ENCODE data around the gene FAM185A. TPM values are rescaled to one million over a fixed set of nuclear protein-coding genes. Genes with fewer than 3 reads are reported as not detected.

FAM185A gene
- total RNA-seq, 4 donors from 2014 or later = 12.4 to 41.9 (median 16.9) TPM

- Histone ChIP-seq H3K27me3 (no peaks in the 10 kb centered on the region), H3K4me3 (no peak overlapping the region), H3K4me1 (no peaks in the 10 kb centered on the region), H3K9me3 (no peaks in the 10 kb centered on the region), H3K36me3 (peaks cover 7% of the 10 kb centered on the region), H3K27ac (no peak overlapping the region)
- TF ChIP-seq POLR2AphosphoS5 (IDR thresholded peaks at IDR 0.05) (no peak), EP300 (IDR thresholded peaks at IDR 0.05) (no peak), CTCF (IDR thresholded peaks at IDR 0.05) (no peak), POLR2A (IDR thresholded peaks at IDR 0.05) (no peak)
- DNase-seq (ENCODE audit: low spot score in 2 of 2) = no peak
- WGBS = 87% methylated on average over 4 of the region's 4 CpGs
Measured at GRCh38 chr7:102814025-102814471, 65.2 kb downstream of the FAM185A start.

- H3K27ac ChIP-seq = no peak overlapping the region
- no peak for DNase-seq (ENCODE audit: low spot score in 2 of 2)
- H3K4me1 ChIP-seq = no peaks in the 10 kb centered on the region
- no peaks in the 10 kb centered on the region for H3K27me3 ChIP-seq
- TF ChIP-seq POLR2AphosphoS5 (IDR thresholded peaks at IDR 0.05) = no peak
- TF ChIP-seq CTCF (IDR thresholded peaks at IDR 0.05) = no peak
- no peak for TF ChIP-seq POLR2A (IDR thresholded peaks at IDR 0.05)
- TF ChIP-seq EP300 (IDR thresholded peaks at IDR 0.05) = no peak
- peaks cover 10% of the 10 kb centered on the region for H3K36me3 ChIP-seq
- no peaks in the 10 kb centered on the region for H3K9me3 ChIP-seq
- 77% methylated on average over 4 of the region's 4 CpGs for WGBS
- H3K4me3 ChIP-seq = no peak overlapping the region
Measured at GRCh38 chr7:102817616-102818573, 69.1 kb downstream of the FAM185A start.

GRCh38 chr7:102819151-102819550 lies 70.4 kb downstream of the FAM185A start:
- Histone ChIP-seq H3K4me1 (no peaks in the 10 kb centered on the region), H3K27me3 (no peaks in the 10 kb centered on the region), H3K4me3 (no peak overlapping the region), H3K36me3 (peaks cover 10% of the 10 kb centered on the region), H3K9me3 (no peaks in the 10 kb centered on the region), H3K27ac (no peak overlapping the region)
- DNase-seq (ENCODE audit: low spot score in 2 of 2) = no peak
- TF ChIP-seq POLR2AphosphoS5 (IDR thresholded peaks at IDR 0.05) = no peak
- TF ChIP-seq EP300 (IDR thresholded peaks at IDR 0.05) = no peak
- TF ChIP-seq CTCF (IDR thresholded peaks at IDR 0.05) = no peak
- no peak for TF ChIP-seq POLR2A (IDR thresholded peaks at IDR 0.05)
- 48% methylated on average over 2 of the region's 2 CpGs for WGBS

GRCh38 chr7:102821994-102822747 lies 73.4 kb downstream of the FAM185A start:
- 97% methylated on average over 2 of the region's 2 CpGs for WGBS
- H3K36me3 ChIP-seq = peaks cover 10% of the 10 kb centered on the region
- no peak overlapping the region for H3K4me3 ChIP-seq
- no peaks in the 10 kb centered on the region for H3K27me3 ChIP-seq
- DNase-seq (ENCODE audit: low spot score in 2 of 2) = no peak
- TF ChIP-seq CTCF (IDR thresholded peaks at IDR 0.05) (no peak), POLR2AphosphoS5 (IDR thresholded peaks at IDR 0.05) (no peak), POLR2A (IDR thresholded peaks at IDR 0.05) (no peak), EP300 (IDR thresholded peaks at IDR 0.05) (no peak)
- no peaks in the 10 kb centered on the region for H3K4me1 ChIP-seq
- H3K9me3 ChIP-seq = no peaks in the 10 kb centered on the region
- no peak overlapping the region for H3K27ac ChIP-seq

Measured in suprapubic skin (tissue), 4 donors.